ENCODE results near the gene METTL9. TPM values are rescaled to one million over a fixed set of nuclear protein-coding genes. Genes with fewer than 3 reads are reported as not detected.

The METTL9 gene
- total and polyA plus RNA-seq, 2 of the 13 experiments (the other 11 are each of a cell fraction or from before 2014, with no cell fraction given) = 123 to 204 TPM

DNA sequence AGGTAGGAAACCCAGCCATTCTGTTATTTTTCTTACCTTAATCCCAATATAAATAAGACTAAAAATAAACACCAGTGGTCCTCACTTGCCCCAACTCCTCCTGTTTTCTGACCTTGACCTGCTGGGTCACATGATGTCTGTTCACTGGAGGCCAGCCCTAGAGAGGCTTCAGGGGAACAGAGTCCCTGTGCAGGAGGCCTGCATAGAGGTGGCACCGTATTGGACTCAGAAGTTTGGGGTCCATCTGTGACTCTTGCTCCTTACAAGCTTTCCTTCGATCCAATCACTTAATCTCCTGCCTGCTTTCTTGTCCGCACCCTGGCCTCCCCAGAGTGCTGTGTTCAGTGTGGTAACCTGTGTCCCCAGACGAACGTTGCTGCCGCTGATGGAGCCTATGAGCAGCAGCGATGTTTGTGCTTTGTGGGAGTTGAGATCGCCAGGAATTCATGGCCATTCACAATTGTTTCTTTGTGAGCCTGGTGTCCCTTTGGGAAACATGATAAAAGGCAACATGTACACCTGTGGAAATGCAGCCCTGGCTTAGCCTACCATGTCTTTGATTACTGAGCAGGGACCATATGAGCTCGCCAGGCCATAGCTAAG lies 48.3 kb downstream of the METTL9 start (continued):
- TF ChIP-seq, protein P1, sequence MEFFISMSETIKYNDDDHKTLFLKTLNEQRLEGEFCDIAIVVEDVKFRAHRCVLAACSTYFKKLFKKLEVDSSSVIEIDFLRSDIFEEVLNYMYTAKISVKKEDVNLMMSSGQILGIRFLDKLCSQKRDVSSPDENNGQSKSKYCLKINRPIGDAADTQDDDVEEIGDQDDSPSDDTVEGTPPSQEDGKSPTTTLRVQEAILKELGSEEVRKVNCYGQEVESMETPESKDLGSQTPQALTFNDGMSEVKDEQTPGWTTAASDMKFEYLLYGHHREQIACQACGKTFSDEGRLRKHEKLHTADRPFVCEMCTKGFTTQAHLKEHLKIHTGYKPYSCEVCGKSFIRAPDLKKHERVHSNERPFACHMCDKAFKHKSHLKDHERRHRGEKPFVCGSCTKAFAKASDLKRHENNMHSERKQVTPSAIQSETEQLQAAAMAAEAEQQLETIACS (CRISPR knock-in tag; IDR thresholded peaks at IDR 0.05) = no peak
- TF ChIP-seq ZNF557 (CRISPR knock-in tag; IDR thresholded peaks at IDR 0.05) (no peak), ZNF550 (CRISPR knock-in tag; IDR thresholded peaks at IDR 0.05; ENCODE audit: borderline replicate concordance) (no peak), ZNF234 (CRISPR knock-in tag; conservative IDR thresholded peaks at IDR 0.05) (no peak), ZNF652 (CRISPR knock-in tag; IDR thresholded peaks at IDR 0.05; ENCODE audit: borderline replicate concordance, low read depth) (no peak), ZNF383 (CRISPR knock-in tag; IDR thresholded peaks at IDR 0.05; ENCODE audit: borderline replicate concordance) (no peak), BHLHE40 (IDR thresholded peaks at IDR 0.05; ENCODE audit: low read length) (no peak)
- TF ChIP-seq, protein P2, sequence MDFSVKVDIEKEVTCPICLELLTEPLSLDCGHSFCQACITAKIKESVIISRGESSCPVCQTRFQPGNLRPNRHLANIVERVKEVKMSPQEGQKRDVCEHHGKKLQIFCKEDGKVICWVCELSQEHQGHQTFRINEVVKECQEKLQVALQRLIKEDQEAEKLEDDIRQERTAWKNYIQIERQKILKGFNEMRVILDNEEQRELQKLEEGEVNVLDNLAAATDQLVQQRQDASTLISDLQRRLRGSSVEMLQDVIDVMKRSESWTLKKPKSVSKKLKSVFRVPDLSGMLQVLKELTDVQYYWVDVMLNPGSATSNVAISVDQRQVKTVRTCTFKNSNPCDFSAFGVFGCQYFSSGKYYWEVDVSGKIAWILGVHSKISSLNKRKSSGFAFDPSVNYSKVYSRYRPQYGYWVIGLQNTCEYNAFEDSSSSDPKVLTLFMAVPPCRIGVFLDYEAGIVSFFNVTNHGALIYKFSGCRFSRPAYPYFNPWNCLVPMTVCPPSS (IDR thresholded peaks at IDR 0.05) = no peak
- TF ChIP-seq, protein P3, sequence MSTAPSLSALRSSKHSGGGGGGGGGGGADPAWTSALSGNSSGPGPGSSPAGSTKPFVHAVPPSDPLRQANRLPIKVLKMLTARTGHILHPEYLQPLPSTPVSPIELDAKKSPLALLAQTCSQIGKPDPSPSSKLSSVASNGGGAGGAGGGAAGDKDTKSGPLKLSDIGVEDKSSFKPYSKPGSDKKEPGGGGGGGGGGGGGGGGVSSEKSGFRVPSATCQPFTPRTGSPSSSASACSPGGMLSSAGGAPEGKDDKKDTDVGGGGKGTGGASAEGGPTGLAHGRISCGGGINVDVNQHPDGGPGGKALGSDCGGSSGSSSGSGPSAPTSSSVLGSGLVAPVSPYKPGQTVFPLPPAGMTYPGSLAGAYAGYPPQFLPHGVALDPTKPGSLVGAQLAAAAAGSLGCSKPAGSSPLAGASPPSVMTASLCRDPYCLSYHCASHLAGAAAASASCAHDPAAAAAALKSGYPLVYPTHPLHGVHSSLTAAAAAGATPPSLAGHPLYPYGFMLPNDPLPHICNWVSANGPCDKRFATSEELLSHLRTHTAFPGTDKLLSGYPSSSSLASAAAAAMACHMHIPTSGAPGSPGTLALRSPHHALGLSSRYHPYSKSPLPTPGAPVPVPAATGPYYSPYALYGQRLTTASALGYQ (CRISPR knock-in tag; IDR thresholded peaks at IDR 0.05) = no peak
- TF ChIP-seq, protein P4, sequence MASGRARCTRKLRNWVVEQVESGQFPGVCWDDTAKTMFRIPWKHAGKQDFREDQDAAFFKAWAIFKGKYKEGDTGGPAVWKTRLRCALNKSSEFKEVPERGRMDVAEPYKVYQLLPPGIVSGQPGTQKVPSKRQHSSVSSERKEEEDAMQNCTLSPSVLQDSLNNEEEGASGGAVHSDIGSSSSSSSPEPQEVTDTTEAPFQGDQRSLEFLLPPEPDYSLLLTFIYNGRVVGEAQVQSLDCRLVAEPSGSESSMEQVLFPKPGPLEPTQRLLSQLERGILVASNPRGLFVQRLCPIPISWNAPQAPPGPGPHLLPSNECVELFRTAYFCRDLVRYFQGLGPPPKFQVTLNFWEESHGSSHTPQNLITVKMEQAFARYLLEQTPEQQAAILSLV (CRISPR knock-in tag; IDR thresholded peaks at IDR 0.05; ENCODE audit: borderline replicate concordance) = no peak
- TF ChIP-seq, protein P5, sequence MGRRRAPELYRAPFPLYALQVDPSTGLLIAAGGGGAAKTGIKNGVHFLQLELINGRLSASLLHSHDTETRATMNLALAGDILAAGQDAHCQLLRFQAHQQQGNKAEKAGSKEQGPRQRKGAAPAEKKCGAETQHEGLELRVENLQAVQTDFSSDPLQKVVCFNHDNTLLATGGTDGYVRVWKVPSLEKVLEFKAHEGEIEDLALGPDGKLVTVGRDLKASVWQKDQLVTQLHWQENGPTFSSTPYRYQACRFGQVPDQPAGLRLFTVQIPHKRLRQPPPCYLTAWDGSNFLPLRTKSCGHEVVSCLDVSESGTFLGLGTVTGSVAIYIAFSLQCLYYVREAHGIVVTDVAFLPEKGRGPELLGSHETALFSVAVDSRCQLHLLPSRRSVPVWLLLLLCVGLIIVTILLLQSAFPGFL (CRISPR knock-in tag; IDR thresholded peaks at IDR 0.05) = no peak
- TF ChIP-seq, protein P6, sequence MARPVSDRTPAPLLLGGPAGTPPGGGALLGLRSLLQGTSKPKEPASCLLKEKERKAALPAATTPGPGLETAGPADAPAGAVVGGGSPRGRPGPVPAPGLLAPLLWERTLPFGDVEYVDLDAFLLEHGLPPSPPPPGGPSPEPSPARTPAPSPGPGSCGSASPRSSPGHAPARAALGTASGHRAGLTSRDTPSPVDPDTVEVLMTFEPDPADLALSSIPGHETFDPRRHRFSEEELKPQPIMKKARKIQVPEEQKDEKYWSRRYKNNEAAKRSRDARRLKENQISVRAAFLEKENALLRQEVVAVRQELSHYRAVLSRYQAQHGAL (CRISPR knock-in tag; IDR thresholded peaks at IDR 0.05; ENCODE audit: not compliant biosample characterization) = no peak
- TF ChIP-seq, protein P7, sequence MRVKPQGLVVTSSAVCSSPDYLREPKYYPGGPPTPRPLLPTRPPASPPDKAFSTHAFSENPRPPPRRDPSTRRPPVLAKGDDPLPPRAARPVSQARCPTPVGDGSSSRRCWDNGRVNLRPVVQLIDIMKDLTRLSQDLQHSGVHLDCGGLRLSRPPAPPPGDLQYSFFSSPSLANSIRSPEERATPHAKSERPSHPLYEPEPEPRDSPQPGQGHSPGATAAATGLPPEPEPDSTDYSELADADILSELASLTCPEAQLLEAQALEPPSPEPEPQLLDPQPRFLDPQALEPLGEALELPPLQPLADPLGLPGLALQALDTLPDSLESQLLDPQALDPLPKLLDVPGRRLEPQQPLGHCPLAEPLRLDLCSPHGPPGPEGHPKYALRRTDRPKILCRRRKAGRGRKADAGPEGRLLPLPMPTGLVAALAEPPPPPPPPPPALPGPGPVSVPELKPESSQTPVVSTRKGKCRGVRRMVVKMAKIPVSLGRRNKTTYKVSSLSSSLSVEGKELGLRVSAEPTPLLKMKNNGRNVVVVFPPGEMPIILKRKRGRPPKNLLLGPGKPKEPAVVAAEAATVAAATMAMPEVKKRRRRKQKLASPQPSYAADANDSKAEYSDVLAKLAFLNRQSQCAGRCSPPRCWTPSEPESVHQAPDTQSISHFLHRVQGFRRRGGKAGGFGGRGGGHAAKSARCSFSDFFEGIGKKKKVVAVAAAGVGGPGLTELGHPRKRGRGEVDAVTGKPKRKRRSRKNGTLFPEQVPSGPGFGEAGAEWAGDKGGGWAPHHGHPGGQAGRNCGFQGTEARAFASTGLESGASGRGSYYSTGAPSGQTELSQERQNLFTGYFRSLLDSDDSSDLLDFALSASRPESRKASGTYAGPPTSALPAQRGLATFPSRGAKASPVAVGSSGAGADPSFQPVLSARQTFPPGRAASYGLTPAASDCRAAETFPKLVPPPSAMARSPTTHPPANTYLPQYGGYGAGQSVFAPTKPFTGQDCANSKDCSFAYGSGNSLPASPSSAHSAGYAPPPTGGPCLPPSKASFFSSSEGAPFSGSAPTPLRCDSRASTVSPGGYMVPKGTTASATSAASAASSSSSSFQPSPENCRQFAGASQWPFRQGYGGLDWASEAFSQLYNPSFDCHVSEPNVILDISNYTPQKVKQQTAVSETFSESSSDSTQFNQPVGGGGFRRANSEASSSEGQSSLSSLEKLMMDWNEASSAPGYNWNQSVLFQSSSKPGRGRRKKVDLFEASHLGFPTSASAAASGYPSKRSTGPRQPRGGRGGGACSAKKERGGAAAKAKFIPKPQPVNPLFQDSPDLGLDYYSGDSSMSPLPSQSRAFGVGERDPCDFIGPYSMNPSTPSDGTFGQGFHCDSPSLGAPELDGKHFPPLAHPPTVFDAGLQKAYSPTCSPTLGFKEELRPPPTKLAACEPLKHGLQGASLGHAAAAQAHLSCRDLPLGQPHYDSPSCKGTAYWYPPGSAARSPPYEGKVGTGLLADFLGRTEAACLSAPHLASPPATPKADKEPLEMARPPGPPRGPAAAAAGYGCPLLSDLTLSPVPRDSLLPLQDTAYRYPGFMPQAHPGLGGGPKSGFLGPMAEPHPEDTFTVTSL (CRISPR knock-in tag; IDR thresholded peaks at IDR 0.05; ENCODE audit: borderline replicate concordance) = no peak

All from HepG2 (cell line).